ENCODE data around the gene SLC20A1. TPM values are rescaled to one million over a fixed set of nuclear protein-coding genes. Genes with fewer than 3 reads are reported as not detected.
"Not testable (repeated sequence)": the region's sequence is repeated elsewhere in the genome, so short reads cannot be mapped to it uniquely, and the experiment has no call there.

Gene SLC20A1
- total RNA-seq, 4 donors from 2014 or later: 11.5 to 30.6 (median 24.4) TPM

DNA sequence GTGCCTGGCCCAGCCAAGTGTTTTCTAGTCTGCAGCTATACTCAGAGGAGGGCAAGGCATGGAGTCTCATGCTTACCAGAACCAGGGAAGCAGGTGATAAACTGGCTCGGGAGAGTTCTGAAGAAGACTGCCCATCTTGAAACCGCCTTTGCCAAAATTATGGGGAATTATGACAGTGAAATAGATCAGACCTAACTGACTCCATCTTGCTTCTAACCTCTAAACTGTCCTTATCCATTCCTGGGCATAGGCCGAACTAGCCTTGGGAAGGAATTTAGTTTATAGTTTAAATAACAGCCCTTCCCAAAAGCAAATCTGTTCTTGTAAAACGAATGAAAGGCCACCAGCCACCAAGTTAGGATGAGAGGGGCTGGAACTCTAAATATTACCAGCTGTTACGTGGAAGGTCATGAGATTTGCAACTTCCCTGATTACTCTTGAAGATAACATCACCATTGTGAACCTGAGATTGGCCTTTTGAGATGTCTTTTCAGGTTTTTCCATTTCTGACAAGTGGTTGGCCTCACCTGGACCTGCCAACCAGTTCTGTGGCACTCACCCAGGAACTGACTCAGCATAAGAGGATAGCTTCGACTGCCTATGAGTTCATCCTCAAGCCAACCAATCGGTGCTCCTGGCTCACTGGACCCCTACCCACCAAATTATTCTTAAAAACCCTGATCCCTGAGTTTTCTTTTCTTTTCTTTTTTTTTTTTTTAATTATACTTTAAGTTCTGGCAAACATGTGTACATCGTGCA lies 37.9 kb upstream of the SLC20A1 start:
- no peaks in the 10 kb centered on the region for H3K36me3 ChIP-seq
- H3K27me3 ChIP-seq: no peaks in the 10 kb centered on the region
- H3K27ac ChIP-seq: no peak overlapping the region
- H3K4me1 ChIP-seq: no peaks in the 10 kb centered on the region
- no peak overlapping the region for H3K4me3 ChIP-seq
- intact Hi-C loops (cut with DNase I; ENCODE audit: low total_unique reads): loop anchor here (10.0 kb wide), 1 partner anchor 117 kb away; the partner anchor contains the start of gene NT5DC4
- no peak for DNase-seq
- no peak for TF ChIP-seq POLR2A (IDR thresholded peaks at IDR 0.05)
- TF ChIP-seq, protein P1, sequence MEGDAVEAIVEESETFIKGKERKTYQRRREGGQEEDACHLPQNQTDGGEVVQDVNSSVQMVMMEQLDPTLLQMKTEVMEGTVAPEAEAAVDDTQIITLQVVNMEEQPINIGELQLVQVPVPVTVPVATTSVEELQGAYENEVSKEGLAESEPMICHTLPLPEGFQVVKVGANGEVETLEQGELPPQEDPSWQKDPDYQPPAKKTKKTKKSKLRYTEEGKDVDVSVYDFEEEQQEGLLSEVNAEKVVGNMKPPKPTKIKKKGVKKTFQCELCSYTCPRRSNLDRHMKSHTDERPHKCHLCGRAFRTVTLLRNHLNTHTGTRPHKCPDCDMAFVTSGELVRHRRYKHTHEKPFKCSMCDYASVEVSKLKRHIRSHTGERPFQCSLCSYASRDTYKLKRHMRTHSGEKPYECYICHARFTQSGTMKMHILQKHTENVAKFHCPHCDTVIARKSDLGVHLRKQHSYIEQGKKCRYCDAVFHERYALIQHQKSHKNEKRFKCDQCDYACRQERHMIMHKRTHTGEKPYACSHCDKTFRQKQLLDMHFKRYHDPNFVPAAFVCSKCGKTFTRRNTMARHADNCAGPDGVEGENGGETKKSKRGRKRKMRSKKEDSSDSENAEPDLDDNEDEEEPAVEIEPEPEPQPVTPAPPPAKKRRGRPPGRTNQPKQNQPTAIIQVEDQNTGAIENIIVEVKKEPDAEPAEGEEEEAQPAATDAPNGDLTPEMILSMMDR (IDR thresholded peaks at IDR 0.05): no peak
- no peaks in the 10 kb centered on the region for H3K9me3 ChIP-seq

DNA sequence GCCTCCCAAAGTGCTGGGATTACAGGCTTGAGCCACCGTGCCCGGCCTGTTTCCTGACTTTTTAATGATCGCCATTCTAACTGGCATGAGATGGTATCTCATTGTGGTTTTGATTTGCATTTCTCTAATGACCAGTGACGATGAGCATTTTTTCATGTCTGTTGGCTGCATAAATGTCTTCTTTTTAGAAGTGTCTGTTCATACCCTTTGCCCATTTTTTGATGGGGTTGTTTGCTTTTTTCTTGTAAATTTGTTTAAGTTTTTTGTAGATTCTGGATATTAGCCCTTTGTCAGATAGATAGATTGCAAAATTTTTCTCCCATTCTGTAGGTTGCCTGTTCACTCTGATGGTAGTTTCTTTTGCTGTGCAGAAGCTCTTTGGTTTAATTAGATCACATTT lies 36.4 kb upstream of the SLC20A1 start:
- H3K27me3 ChIP-seq, H3K9me3 ChIP-seq, H3K4me3 ChIP-seq, H3K36me3 ChIP-seq, H3K27ac ChIP-seq, H3K4me1 ChIP-seq, DNase-seq: not testable (repeated sequence)
- intact Hi-C loops (cut with DNase I; ENCODE audit: low total_unique reads): loop anchor here (10.0 kb wide), 1 partner anchor 115 kb away; the partner anchor contains the start of gene NT5DC4

DNA sequence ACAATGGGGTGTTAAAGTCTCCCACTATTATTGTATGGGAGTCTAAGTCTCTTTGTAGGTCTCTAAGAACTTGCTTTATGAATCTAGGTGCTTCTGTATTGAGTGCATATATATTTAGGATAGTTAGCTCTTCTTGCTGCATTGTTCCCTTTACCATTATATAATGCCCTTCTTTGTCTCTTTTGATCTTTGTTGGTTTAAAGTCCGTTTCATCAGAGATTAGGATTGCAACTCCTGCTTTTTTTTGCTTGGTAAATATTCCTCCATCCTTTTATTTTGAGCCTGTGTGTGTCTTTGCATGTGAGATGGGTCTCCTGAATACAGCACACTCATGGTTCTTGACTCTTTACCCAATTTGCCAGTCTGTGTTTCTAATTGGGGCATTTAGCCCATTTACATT lies 33.5 kb upstream of the SLC20A1 start:
- not testable (repeated sequence) for H3K27ac ChIP-seq, DNase-seq

DNA sequence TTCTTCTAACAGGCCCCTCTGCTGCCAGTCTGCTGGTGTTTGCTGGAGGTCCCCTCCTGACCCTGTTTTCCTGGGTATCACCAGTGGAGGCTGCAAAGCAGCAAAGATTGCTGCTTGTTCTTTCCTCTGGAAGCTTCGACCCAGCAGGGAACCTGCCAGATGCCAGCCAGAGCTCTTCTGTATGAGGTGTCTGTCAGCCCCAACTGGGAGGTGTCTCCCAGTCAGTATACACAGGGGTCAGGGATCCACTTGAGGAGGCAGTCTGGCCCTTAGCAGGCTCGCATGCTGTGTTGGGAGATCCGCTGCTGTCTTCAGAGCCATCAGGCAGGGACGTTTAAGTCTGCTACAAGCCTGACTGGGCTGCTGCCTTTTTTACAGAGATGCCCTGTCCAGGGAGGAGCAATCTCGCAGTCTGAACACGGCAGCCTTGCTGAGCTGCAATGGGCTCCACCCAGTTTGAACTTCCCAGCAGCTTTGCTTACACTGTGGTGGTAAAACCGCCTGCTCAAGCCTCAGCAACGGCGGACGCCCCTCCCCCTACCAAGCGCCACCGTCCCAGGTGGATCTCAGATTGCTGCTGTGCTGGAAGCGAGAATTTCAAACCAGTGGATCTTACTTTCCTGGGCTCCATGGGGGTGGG lies 31.4 kb upstream of the SLC20A1 start:
- no peaks in the 10 kb centered on the region for H3K9me3 ChIP-seq
- no peak overlapping the region for H3K4me3 ChIP-seq
- no peak overlapping the region for H3K27ac ChIP-seq
- H3K27me3 ChIP-seq: no peaks in the 10 kb centered on the region
- H3K36me3 ChIP-seq: no peaks in the 10 kb centered on the region
- DNase-seq: no peak
- TF ChIP-seq, protein P1 (IDR thresholded peaks at IDR 0.05): no peak
- TF ChIP-seq POLR2A (IDR thresholded peaks at IDR 0.05): no peak
- intact Hi-C loops (cut with DNase I; ENCODE audit: low total_unique reads): no loop called here
- H3K4me1 ChIP-seq: no peaks in the 10 kb centered on the region

More for the DNA sequence above, 33.5 kb upstream of the SLC20A1 start:
- H3K4me3 ChIP-seq; H3K36me3 ChIP-seq; intact Hi-C loops (cut with DNase I; ENCODE audit: low total_unique reads); H3K27me3 ChIP-seq; H3K4me1 ChIP-seq; H3K9me3 ChIP-seq: not testable (repeated sequence)

DNA sequence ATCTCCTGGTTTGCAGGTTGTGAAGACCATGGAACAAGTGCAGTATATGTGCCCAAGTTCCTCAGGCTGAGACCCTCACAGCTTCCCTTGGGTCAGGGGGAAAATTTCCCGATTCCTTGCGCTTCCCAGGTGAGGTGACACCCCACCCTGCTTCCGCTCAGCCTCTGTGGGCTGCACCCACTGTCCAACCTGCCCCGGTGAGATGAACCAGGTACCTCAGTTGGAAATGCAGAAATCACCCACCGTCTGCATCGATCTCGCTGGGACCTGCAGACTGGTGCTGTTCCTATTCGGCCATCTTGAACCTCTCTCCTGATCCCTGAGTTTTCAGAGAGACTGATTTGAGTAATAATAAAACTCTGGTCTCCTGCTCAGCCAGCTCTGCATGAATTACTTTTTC lies 30.7 kb upstream of the SLC20A1 start:
- intact Hi-C loops (cut with DNase I; ENCODE audit: low total_unique reads): no loop called here
- H3K36me3 ChIP-seq: no peaks in the 10 kb centered on the region
- no peak for DNase-seq
- H3K9me3 ChIP-seq: no peaks in the 10 kb centered on the region
- no peak for TF ChIP-seq POLR2A (IDR thresholded peaks at IDR 0.05)
- TF ChIP-seq, protein P1 (IDR thresholded peaks at IDR 0.05): no peak
- no peaks in the 10 kb centered on the region for H3K4me1 ChIP-seq
- H3K4me3 ChIP-seq: no peak overlapping the region
- H3K27me3 ChIP-seq: no peaks in the 10 kb centered on the region
- H3K27ac ChIP-seq: no peak overlapping the region

DNA sequence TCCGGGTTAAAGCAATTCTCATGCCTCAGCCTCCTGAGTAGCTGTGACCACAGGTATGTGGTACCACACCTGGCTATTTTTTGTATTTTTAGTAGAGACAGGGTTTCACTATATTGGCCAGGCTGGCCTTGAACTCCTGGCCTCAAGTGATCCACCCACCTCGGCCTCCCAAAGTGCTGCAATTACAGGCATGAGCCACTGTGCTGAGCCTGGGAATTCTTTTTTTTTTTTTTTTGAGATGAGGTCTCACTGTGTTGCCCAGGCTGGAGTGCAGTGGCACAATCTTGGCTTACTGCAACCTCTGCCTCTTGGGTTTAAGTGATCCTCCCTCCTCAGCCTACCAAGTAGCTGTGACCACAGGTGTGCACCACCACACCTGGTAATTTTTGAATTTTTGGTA lies 29.9 kb upstream of the SLC20A1 start:
- H3K27me3 ChIP-seq; H3K9me3 ChIP-seq; intact Hi-C loops (cut with DNase I; ENCODE audit: low total_unique reads); H3K4me3 ChIP-seq; H3K4me1 ChIP-seq; H3K27ac ChIP-seq; H3K36me3 ChIP-seq; DNase-seq: not testable (repeated sequence)

Data from uterus (tissue), 4 donors.